Activated CD4-positive, CD25-positive, alpha-beta regulatory T cell treated with anti-CD3 and anti-CD28 coated beads, Interleukin-2, amount 50 U/mL, for 24 hours (primary cell): ENCODE results near the gene TLE2.
"Not testable (repeated sequence)": the region's sequence is repeated elsewhere in the genome, so short reads cannot be mapped to it uniquely, and the experiment has no call there.

ENCODE experiments used
- ATAC-seq, 2 donors: fragments of 150-1000 bp; cut with Tn5 transposase; one replicate each; pipeline ENCODE4 v1.10.0; 2021; ENCODE audit warnings: mild to moderate bottlenecking in 1 of 2, moderate library complexity in 1 of 2

Gene TLE2

DNA sequence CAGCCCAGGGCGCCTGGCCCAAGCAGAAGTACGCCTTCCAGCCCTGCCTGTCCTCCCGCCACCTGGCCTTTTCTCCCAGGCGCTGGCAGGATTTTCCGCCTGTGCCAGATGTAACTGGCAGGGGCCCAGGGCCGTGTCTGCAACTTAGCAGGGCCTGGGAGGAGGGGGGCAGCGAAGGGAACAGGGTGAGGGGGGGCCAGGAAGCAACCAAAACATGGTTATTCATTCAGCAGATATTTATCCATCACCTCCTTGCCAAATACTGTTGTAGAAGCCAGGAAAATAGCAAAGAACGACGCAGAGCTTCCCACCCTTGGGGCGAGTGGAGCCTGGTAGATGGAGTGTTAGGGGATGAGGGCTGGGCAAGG lies 46.1 kb downstream of the TLE2 start:
- no peak for ATAC-seq

GRCh38 chr19:2982561-2982960 lies 46.5 kb downstream of the TLE2 start:
- ATAC-seq: no peak

- ATAC-seq: no peak
Observed at GRCh38 chr19:2981898-2982297, 47.2 kb downstream of the TLE2 start.

DNA sequence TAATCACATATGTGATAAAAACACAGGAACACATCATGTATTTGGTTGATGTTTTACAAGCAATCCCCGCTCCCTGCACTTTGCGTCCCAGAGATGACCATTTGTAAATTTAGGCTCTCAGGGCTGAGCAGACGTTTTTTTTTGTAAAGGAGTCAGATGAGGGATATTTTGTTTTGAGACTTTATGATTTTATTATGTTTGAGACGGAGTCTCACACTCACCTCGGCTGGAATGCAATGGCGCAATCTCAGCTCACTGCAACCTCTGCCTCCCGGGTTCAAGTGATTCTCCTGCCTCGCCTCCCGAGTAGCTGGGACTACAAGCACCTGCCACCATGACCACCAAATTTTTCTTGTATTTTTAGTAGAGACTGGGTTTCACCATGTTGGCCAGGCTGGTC lies 50.3 kb downstream of the TLE2 start:
- no peak for ATAC-seq

DNA sequence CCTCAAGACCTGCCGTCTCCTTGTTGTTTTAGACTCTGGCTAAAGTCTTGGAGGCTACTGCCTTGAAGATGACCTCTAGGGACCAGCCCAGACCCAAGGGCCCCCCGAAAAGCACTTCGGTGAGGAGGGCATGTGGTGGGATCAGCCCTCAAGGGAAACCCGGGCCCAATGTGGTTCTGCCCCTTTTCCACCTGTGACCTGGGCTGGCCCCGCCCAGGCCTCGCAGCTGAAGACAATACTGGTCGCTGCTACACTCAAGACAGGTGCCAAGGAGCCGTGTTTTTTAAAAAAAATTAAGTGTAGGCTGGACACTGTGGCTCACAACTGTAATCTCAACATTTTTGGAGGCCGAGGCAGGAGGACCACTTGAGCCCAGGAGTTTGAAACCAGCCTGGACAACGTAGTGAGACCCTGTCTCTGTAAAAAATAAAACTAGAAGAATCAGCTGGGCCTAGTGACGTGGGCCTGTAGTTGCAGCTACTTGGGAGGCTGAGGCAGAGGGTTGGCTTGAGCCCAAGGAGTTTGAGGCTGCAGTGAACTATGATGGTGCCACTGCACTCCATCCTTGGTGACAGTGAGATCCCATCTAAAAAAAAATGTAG lies 50.8 kb downstream of the TLE2 start:
- ATAC-seq: no peak

DNA sequence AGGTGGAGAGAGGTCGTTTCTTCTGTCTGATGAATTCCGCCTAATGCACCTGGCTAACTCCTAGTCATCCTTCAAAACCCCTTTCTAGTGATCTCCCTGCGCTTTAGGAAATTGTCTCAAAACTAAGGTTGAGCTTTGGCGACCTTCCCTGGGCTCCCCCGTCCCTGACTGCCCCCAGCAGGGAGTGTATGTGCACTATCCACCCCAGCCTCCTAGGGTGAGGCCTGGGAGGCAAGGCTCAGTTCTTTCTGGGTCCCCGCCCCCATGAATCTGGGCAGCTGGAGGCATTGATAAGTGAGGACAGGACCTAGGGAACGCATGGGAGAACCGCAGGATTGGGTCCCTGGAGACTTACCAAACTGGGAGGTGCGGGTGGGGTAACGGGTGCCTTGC lies 51.3 kb downstream of the TLE2 start:
- ATAC-seq: no peak

DNA sequence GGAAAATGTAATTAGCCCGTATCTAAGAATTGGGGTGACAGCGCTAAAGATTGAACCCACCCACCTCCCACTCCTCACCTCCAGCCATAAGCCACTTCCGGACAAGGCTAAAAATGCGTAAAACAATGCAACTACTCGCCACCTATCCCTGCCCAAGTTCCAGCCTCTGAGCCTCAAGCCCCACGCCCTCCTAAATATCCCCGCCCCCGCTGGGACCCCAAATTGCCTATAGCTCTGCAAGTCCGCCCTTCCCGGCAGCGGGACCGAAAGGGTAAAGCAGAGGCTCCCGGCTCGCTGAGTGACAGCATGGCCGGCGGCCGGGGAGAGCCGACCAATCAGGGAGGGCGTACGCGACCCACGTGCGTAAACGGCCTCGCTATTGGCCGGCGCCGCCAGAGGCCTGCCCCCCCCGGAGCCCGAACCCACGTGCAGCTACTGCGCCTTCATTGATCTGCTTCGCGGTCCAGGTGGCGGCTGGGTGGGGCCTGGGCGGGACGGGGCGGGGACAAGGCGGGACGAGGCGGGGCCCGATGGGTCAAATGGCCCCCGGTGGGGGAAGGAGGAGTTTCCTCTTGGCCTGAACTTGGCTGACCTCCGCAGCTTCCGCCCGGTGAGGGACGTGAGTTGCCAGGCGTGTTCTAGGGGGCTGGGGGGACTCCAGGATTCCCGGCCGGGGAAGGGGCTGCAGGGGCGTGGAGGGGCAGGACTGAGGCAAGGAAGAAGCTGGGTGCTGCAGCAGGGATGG lies 51.9 kb downstream of the TLE2 start, which contains the start of gene TLE6:
Gene TLE6, plus strand, starts transcription at position 564 of the 745 bp plus-strand sequence. CDS start 670 bp downstream, outside the sequence.
- ATAC-seq: peak; percentile 100

- ATAC-seq: no peak
Observed at GRCh38 chr19:2976609-2977000, 52.5 kb downstream of the TLE2 start.

- ATAC-seq: no peak
Observed at GRCh38 chr19:2974342-2975041, 54.6 kb downstream of the TLE2 start.

GRCh38 chr19:2973229-2973628 lies 55.9 kb downstream of the TLE2 start:
- ATAC-seq: no peak

- no peak for ATAC-seq
Observed at GRCh38 chr19:2970201-2970835, 58.8 kb downstream of the TLE2 start.

GRCh38 chr19:2969104-2969504 lies 60.0 kb downstream of the TLE2 start:
- ATAC-seq: no peak

GRCh38 chr19:2967972-2968371 lies 61.1 kb downstream of the TLE2 start:
- ATAC-seq: no peak

GRCh38 chr19:2964874-2965273 lies 64.2 kb downstream of the TLE2 start:
- no peak for ATAC-seq

DNA sequence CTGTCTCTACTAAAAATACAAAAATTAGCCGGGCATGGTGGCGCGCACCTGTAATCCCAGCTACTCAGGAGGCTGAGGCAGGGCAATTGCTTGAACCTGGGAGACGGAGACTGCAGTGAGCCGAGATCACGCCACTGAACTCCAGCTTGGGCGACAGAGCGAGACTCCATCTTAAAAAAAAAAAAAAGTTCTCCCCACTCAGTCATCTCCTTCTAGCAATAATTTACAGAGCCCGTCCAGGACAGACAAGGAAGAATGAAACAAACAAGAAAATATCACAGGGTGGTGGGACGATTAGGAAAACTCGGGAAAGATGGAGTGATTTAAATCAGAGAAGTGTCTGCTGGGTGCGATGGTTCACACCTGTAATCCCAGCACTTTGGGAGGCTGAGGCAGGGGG lies 65.4 kb downstream of the TLE2 start:
- ATAC-seq: not testable (repeated sequence)

- no peak for ATAC-seq
Observed at GRCh38 chr19:2963122-2963521, 66.0 kb downstream of the TLE2 start.

- ATAC-seq: peak in 1 of 2 donors; percentile 49
Observed at GRCh38 chr19:2962018-2962670, 66.9 kb downstream of the TLE2 start.

GRCh38 chr19:2960120-2960519 lies 69.0 kb downstream of the TLE2 start:
- ATAC-seq: no peak

GRCh38 chr19:2957160-2957559 lies 71.9 kb downstream of the TLE2 start:
- no peak for ATAC-seq

DNA sequence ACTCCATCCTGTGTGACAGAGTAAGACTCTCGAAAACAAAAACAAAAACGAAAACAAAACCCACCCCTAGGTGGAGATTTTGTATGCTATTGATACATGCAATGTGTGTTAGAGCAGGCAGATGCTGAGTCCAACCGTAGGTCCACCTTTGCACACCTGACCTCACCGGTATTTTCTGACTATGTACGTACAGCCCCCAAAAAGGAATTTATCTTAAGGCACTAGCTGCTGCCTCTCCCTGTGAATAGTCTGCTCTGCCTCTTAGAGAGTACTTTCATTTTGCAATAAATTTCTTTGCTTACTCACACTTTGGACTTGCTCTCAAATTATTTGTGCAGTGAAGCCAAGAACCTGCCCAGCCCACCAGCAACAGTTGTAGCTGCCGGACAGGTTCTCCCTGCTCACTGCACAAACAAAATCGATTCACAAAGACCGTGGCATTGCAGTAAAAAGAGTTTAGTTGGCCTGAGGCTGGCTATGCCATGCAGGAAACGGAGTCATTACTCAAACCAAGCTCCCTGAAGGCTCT lies 76.1 kb downstream of the TLE2 start:
- no peak for ATAC-seq

DNA sequence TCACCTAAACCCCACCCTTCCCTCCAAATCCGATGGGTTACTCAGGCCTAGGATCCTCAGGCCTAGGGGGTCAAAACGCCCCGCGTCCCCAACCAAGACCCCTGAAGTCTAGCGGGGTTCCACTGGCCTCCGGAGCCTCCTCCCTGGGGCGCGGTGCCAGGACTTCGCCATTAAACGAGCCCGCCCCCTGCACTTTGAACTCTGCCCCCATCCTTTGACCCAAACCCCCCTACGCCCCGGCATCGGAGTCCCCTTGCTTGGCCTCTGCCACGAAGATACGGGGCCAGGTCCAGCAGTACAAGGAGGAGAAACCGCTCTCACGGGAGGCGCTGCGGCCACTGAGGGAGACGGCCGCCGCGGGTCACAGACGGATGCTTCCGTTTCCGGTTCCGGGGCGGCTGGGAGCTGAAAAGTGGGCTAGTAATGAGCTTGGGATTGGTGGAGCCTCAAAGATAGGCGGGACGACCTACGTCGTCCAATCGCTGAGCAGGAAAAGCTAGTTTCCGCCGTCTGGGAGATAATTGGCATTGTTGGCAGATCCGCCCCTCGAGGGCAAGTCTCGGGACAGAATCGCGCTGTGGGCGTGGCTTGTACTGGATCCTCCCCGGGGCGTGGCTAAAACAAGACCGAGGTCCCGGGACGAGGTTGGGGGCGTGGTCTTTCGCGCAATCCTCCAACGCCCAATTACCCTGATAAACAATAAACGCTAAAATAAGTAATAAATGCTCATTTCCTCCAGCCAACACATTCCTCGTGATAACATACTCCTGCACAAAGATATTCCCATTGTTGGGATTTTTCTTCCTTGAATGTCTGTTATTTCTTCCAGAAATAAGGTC lies 78.6 kb downstream of the TLE2 start:
- ATAC-seq: peak; percentile 98 to 99

DNA sequence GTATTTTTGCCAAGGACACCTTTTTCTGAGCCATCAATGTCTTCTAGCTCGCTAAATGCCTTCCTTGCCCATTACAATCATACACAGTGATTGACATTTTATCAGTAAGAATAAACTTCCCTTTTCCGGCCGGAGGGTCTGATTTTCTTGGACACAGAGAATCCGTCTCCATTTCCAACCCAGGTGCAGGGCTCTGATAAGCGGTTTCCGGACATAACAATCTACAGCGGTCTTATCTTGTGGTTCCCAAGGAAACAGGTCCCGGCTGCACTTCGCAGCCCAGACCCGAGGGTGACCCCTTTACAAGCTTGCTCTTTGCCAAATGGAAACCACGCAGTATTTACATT lies 79.2 kb downstream of the TLE2 start:
- peak in 1 of 2 donors; percentile 0 for ATAC-seq
